ENCODE results near the gene TNIP2. TPM values are rescaled to one million over a fixed set of nuclear protein-coding genes. Genes with fewer than 3 reads are reported as not detected.

Gene TNIP2
- 41.0 TPM for total RNA-seq

- DNase-seq (ENCODE audit: low spot score): peak; percentile 88
Measured at GRCh38 chr4:2755821-2756690, at the start of gene TNIP2. Gene TNIP2, minus strand, starts transcription at chr4:2756336. Its CDS starts 47 bp downstream, at chr4:2756289.

- no peak for DNase-seq (ENCODE audit: low spot score)
Measured at GRCh38 chr4:2804973-2805501, 48.9 kb upstream of the TNIP2 start.

GRCh38 chr4:2804449-2804972, 48.4 kb upstream of the TNIP2 start:
- DNase-seq (ENCODE audit: low spot score): no peak

GRCh38 chr4:2803624-2804448, 47.7 kb upstream of the TNIP2 start:
- no peak for DNase-seq (ENCODE audit: low spot score)

GRCh38 chr4:2802618-2803531, 46.7 kb upstream of the TNIP2 start:
- no peak for DNase-seq (ENCODE audit: low spot score)

GRCh38 chr4:2800691-2801596, 44.8 kb upstream of the TNIP2 start:
- DNase-seq (ENCODE audit: low spot score): no peak

GRCh38 chr4:2799971-2800690, 44.0 kb upstream of the TNIP2 start:
- peak; percentile 72 for DNase-seq (ENCODE audit: low spot score)

GRCh38 chr4:2799224-2799911, 43.2 kb upstream of the TNIP2 start:
- peak; percentile 47 for DNase-seq (ENCODE audit: low spot score)

- DNase-seq (ENCODE audit: low spot score): peak; percentile 78
Measured at GRCh38 chr4:2798399-2799223, 42.5 kb upstream of the TNIP2 start.

GRCh38 chr4:2797545-2798305, 41.6 kb upstream of the TNIP2 start:
- DNase-seq (ENCODE audit: low spot score): peak; percentile 63

GRCh38 chr4:2796849-2797544, 40.9 kb upstream of the TNIP2 start:
- no peak for DNase-seq (ENCODE audit: low spot score)

- peak; percentile 88 for DNase-seq (ENCODE audit: low spot score)
Measured at GRCh38 chr4:2795893-2796848, 40.0 kb upstream of the TNIP2 start.

GRCh38 chr4:2795300-2795892, 39.3 kb upstream of the TNIP2 start:
- DNase-seq (ENCODE audit: low spot score): peak; percentile 56

GRCh38 chr4:2794486-2795299, 38.6 kb upstream of the TNIP2 start:
- DNase-seq (ENCODE audit: low spot score): peak; percentile 74
